ENCODE measurements around the gene ARHGAP35.
"Not testable (repeated sequence)": the region's sequence is repeated elsewhere in the genome, so short reads cannot be mapped to it uniquely, and the experiment has no call there.

Gene ARHGAP35

DNA sequence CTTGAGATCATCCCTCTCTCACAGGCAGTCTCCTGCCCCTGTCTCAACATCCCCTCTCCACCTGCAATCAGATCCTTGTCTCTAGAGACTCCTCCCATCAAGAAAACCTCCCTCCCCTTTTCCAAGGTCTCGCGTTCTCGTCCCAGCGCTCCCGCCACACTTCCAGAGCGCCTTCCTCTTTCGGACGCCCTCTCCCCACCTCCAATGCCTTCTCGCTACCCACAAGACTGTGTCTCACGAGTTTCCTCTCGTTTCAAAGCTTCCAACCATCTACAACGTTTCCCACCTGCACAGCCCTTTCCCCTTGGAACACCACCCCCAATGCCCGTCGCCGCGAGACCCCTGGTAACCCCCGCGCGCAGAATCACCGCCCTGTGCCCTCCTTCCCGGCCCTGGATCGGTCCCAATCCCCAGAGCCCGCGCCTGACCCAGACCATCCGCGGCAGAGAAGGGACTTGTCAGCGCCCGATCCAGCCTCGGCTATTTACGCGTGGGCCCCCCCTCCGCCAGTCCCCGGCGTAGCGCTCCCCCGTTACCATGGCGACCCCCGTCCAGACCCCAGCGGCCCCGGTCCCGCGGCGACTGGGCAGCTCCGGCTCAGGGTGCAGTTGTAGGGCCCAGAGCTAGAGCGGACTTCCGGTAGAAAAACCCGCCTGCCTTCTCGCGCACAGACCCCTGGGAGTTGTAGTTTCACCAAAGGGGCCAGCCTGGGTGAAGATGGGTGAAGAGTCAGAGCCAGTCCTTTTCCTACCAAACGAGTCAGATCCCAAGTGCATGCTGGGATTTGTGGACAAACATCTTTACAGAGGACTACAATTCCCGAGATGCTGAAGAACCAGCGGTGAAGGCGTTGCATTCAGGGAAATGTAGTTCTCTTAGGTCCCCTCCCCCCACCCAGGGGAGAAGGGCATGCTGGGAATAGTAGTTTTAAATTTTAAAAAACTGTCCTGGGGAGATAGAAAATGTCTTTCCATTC is 10.3 kb upstream of the ARHGAP35 start, which contains the start of gene AP2S1:
Gene AP2S1, minus strand, starts transcription at position 619 of the 976 bp plus-strand sequence. Its CDS starts 80 bp downstream, at position 539.
- Histone ChIP-seq H3K4me1 (ENCODE audit: insufficient read depth, low read length) (peaks cover 9% of the 10 kb centered on the region), H3K27me3 (ENCODE audit: insufficient read depth, low read length) (no peaks in the 10 kb centered on the region)

DNA sequence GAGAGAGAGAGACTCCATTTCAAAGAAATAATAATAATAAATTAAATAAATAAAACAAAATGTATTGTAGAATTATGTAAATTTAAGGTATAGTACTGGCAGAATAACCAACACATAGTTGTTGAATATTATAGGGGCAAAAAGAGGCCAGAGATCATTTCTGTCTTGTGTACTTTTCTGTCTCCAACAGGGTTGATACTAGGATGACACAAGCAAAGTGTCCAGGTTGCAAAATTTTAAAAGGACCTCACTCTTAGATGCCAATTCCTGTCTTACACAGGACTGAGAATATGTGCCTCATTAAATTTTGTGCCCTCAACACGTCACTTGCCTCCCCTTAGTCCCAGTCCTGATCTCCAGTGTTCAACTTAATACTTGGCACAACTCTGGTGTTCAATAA is 8.0 kb upstream of the ARHGAP35 start:
- H2AFZ ChIP-seq (ENCODE audit: low read depth, low read length): no peak overlapping the region
- no peaks in the 10 kb centered on the region for H3K36me3 ChIP-seq (ENCODE audit: insufficient read depth, low read length)
- no peaks in the 10 kb centered on the region for H3K9me3 ChIP-seq (ENCODE audit: low read length)
- H3K27me3 ChIP-seq (ENCODE audit: insufficient read depth, low read length): no peaks in the 10 kb centered on the region
- H3K4me3 ChIP-seq (ENCODE audit: low read length): no peak overlapping the region
- peaks cover 9% of the 10 kb centered on the region for H3K4me1 ChIP-seq (ENCODE audit: insufficient read depth, low read length)

More for the DNA sequence above, 10.3 kb upstream of the ARHGAP35 start, which contains the start of gene AP2S1:
- Histone ChIP-seq H2AFZ (ENCODE audit: low read depth, low read length) (peak within 1 kb of the TSS; percentile 45), H3K4me3 (ENCODE audit: low read length) (peak within 1 kb of the TSS; percentile 80), H3K9me3 (ENCODE audit: low read length) (no peaks in the 10 kb centered on the region), H3K36me3 (ENCODE audit: insufficient read depth, low read length) (peaks cover 10% of the 10 kb centered on the region)

GRCh38 chr19:46854698-46855097 is 6.1 kb upstream of the ARHGAP35 start:
- H3K9me3 ChIP-seq (ENCODE audit: low read length); H3K27me3 ChIP-seq (ENCODE audit: insufficient read depth, low read length); H3K36me3 ChIP-seq (ENCODE audit: insufficient read depth, low read length); H3K4me3 ChIP-seq (ENCODE audit: low read length); H2AFZ ChIP-seq (ENCODE audit: low read depth, low read length); H3K4me1 ChIP-seq (ENCODE audit: insufficient read depth, low read length): not testable (repeated sequence)

- Histone ChIP-seq H2AFZ (ENCODE audit: low read depth, low read length) (no peak overlapping the region), H3K36me3 (ENCODE audit: insufficient read depth, low read length) (no peaks in the 10 kb centered on the region), H3K4me3 (ENCODE audit: low read length) (no peak overlapping the region), H3K27me3 (ENCODE audit: insufficient read depth, low read length) (no peaks in the 10 kb centered on the region), H3K4me1 (ENCODE audit: insufficient read depth, low read length) (peaks cover 2% of the 10 kb centered on the region), H3K9me3 (ENCODE audit: low read length) (no peaks in the 10 kb centered on the region)
Observed at GRCh38 chr19:46856062-46857022, 4.5 kb upstream of the ARHGAP35 start.

GRCh38 chr19:46859637-46860124 is 1.1 kb upstream of the ARHGAP35 start:
- Histone ChIP-seq H3K4me1 (ENCODE audit: insufficient read depth, low read length) (peaks cover 34% of the 10 kb centered on the region), H3K4me3 (ENCODE audit: low read length) (peak overlapping the region; percentile 81), H2AFZ (ENCODE audit: low read depth, low read length) (no peak overlapping the region), H3K36me3 (ENCODE audit: insufficient read depth, low read length) (no peaks in the 10 kb centered on the region), H3K27me3 (ENCODE audit: insufficient read depth, low read length) (no peaks in the 10 kb centered on the region), H3K9me3 (ENCODE audit: low read length) (no peaks in the 10 kb centered on the region)

DNA sequence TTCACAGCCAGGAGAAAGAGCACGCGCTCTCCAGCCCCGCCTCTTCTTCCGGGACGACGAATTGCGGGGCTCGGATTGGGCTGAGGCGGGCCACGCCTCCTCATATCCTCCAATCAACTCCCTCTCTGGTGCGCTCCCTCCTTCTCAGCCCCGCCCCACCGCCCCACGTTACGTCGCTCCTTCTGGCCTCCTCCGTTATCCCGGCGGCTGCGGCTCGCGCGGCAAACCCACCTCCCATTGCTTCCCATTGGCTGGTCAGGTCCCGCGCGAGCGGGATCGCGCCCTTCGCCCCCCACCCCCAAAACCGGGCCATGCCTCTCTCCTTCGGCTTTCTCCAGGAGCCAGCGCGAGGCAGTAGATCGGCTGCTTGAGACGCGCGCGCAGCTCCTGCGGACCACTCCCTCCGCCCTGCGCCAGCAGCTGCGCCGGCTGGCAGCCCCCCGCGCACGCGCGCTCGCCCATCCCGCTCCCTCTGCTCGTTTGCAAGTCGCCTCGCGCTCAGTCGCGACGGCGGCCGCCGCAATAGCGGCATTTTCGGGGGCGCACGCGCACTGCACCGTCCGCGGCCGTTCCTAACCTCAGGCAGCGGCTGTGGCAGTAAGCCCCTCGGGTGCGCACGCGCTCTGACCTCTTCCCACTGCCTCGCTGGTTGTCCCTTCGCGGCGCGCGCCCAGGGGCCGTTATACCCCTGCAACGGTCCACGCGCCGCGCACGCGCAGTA is 512 bp upstream of the ARHGAP35 start:
- Histone ChIP-seq H2AFZ (ENCODE audit: low read depth, low read length) (peak overlapping the region; percentile 23), H3K9me3 (ENCODE audit: low read length) (no peaks in the 10 kb centered on the region), H3K27me3 (ENCODE audit: insufficient read depth, low read length) (no peaks in the 10 kb centered on the region), H3K36me3 (ENCODE audit: insufficient read depth, low read length) (no peaks in the 10 kb centered on the region), H3K4me3 (ENCODE audit: low read length) (peak overlapping the region; percentile 81), H3K4me1 (ENCODE audit: insufficient read depth, low read length) (peaks cover 39% of the 10 kb centered on the region)

DNA sequence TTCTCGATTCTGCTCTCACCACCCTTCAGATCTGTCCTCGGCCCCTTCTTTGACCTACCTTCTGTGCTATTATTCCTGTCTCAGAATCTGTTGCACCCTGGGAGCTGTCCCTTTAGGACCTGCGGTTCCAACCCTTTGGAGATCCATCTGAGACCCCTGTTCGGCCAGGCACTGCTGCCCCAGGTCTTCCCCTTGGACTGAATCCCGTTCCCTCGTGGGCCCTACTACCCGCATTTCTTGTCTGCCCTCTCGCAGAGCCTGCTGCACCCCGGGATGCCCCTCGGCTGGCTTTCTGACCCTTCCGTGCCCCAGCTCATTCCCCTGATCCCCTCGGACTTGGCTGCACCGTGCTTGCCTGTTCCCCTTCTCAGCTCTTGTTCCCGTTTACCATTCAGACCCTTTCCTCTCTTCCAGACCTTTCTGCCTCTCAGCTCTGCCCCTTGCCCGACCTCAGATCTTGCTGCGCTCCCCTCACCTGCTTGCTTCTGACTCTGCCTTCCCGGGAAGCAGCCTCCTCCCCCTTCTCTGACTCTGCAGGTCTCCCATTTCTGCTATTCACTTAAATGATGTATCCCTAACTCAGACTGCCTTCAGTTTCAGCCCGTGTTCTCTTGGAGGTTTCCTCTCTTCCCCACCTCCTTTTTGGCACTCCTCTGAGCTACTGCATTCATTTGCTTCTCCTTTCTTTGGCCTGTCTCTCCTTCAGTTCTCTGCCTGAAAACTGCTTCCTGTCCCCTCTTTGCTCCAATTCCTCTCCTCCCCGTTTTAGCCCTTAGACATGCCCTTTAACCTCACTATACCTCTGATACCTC is 1.1 kb downstream of the ARHGAP35 start:
- Histone ChIP-seq H3K27me3 (ENCODE audit: insufficient read depth, low read length) (no peaks in the 10 kb centered on the region), H3K4me1 (ENCODE audit: insufficient read depth, low read length) (peaks cover 45% of the 10 kb centered on the region), H2AFZ (ENCODE audit: low read depth, low read length) (no peak overlapping the region), H3K9me3 (ENCODE audit: low read length) (no peaks in the 10 kb centered on the region), H3K4me3 (ENCODE audit: low read length) (peak overlapping the region; percentile 91), H3K36me3 (ENCODE audit: insufficient read depth, low read length) (peaks cover 2% of the 10 kb centered on the region)

- Histone ChIP-seq H3K4me3 (ENCODE audit: low read length) (peak overlapping the region; percentile 91), H2AFZ (ENCODE audit: low read depth, low read length) (no peak overlapping the region), H3K36me3 (ENCODE audit: insufficient read depth, low read length) (peaks cover 2% of the 10 kb centered on the region), H3K4me1 (ENCODE audit: insufficient read depth, low read length) (peaks cover 47% of the 10 kb centered on the region), H3K9me3 (ENCODE audit: low read length) (no peaks in the 10 kb centered on the region), H3K27me3 (ENCODE audit: insufficient read depth, low read length) (no peaks in the 10 kb centered on the region)
Observed at GRCh38 chr19:46862503-46862834, 1.7 kb downstream of the ARHGAP35 start.

- Histone ChIP-seq H3K9me3 (ENCODE audit: low read length) (no peaks in the 10 kb centered on the region), H3K36me3 (ENCODE audit: insufficient read depth, low read length) (peaks cover 2% of the 10 kb centered on the region), H3K4me3 (ENCODE audit: low read length) (peak overlapping the region; percentile 91), H3K27me3 (ENCODE audit: insufficient read depth, low read length) (no peaks in the 10 kb centered on the region), H3K4me1 (ENCODE audit: insufficient read depth, low read length) (peaks cover 47% of the 10 kb centered on the region), H2AFZ (ENCODE audit: low read depth, low read length) (no peak overlapping the region)
Observed at GRCh38 chr19:46862974-46863632, 2.3 kb downstream of the ARHGAP35 start.

- H3K4me3 ChIP-seq (ENCODE audit: low read length): peak overlapping the region; percentile 91
- H2AFZ ChIP-seq (ENCODE audit: low read depth, low read length): no peak overlapping the region
- no peaks in the 10 kb centered on the region for H3K27me3 ChIP-seq (ENCODE audit: insufficient read depth, low read length)
- H3K36me3 ChIP-seq (ENCODE audit: insufficient read depth, low read length): peaks cover 2% of the 10 kb centered on the region
- peaks cover 47% of the 10 kb centered on the region for H3K4me1 ChIP-seq (ENCODE audit: insufficient read depth, low read length)
- H3K9me3 ChIP-seq (ENCODE audit: low read length): no peaks in the 10 kb centered on the region
Observed at GRCh38 chr19:46863818-46864629, 3.2 kb downstream of the ARHGAP35 start.

Measured in neuron (in vitro differentiated cells).